Astrocyte of the spinal cord (primary cell): ENCODE data around the gene PKP4.

Experiments
- DNase-seq: peaks from one replicate; pipeline ENCODE4 v3.0.0; 2011; ENCODE audit warnings: low read depth, low spot score
- H3K4me3 ChIP-seq: 2 replicates; pipeline ENCODE4 v1.5.1; 2011; ENCODE audit warnings: low read depth, mild to moderate bottlenecking, low read length, moderate library complexity
- in situ Hi-C: cut with HindIII; loops from 2 replicates; pipeline ENCODE4 v1.10.0; 2017; ENCODE audit warnings: low sequenced_read_pairs
- TF ChIP-seq, protein P1 (sequence below): IDR thresholded peaks from 2 replicates; pipeline ENCODE4 v1.5.1; 2012; ENCODE audit warnings: low read depth, mild to moderate bottlenecking, low read length, inconsistent platforms

PKP4 gene

DNA sequence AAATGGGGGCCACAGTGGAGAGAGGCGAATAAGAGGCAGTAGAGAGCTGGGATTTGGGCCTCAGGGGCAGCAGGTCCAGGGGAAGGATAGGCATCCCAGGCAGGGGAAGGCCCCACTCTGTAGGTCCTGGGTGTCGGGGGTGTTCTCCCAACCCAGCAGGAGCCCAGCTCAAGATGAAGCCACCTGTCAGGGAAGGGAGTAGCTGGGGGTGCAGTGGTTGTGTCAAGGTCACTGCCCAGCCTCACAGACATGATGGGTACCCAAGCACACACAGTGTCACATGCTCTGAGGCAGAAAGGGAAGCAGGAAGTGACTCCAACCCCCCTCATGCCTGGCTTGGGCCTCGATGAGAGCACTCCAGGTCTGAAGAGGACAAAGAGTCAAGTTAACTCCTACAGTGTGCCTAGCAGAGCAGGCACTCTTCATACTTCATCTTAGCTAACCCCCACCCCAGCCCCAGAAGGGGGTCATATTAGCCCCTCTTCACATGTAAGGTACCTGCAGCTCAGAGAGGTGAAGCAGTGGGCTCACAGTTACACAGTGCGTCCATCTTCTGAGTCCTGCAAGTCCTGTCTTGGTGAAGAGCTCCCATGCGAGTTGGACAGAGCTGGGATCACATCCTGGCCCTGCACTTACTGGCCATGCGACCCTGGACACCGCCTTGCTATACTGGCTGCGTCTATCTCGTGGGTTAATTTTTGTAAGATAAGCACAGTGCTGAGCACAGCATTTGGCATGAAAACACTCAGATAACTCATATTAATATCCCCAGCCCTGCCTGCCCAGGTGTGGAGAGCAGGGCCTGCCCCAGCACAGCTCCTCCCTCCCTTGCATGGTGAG is 265.7 kb downstream of the PKP4 start:
- H3K4me3 ChIP-seq: no peak overlapping the region
- TF ChIP-seq, protein P1, sequence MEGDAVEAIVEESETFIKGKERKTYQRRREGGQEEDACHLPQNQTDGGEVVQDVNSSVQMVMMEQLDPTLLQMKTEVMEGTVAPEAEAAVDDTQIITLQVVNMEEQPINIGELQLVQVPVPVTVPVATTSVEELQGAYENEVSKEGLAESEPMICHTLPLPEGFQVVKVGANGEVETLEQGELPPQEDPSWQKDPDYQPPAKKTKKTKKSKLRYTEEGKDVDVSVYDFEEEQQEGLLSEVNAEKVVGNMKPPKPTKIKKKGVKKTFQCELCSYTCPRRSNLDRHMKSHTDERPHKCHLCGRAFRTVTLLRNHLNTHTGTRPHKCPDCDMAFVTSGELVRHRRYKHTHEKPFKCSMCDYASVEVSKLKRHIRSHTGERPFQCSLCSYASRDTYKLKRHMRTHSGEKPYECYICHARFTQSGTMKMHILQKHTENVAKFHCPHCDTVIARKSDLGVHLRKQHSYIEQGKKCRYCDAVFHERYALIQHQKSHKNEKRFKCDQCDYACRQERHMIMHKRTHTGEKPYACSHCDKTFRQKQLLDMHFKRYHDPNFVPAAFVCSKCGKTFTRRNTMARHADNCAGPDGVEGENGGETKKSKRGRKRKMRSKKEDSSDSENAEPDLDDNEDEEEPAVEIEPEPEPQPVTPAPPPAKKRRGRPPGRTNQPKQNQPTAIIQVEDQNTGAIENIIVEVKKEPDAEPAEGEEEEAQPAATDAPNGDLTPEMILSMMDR: no peak
- in situ Hi-C loops: no loop called here
- DNase-seq: no peak

DNA sequence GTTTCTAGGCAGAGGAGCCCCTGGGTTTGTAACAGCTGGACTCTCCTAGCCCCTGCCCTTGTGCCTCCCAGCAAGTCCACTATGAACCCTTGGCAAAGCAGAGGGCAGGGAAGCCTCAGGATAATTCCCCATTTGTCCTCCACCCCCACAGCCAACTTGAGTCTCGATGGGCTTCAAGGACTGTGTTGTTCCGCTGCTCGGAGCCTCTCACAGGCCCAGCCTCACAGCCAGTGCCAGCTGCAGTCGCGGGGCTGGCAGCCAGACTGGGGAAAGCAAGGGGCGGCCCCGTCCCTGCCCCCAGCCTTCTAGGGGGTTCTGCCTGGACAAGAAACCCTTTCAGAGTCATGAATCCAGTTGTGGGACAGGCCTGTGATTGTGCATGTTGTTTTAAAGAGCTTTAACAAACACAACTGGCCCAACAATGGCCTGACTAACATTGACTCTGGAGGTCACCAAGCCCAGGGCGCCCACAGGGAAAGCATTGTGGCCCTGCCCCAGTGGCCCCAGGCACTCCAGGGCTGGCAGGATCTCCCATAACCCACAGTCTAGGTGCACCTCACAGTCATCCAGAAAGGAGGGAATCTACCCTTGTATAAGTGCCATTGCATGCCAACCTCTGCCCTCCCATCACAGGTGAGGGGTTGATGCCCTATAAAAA is 266.6 kb downstream of the PKP4 start:
- H3K4me3 ChIP-seq: no peak overlapping the region
- TF ChIP-seq, protein P1: no peak
- DNase-seq: no peak
- in situ Hi-C loops: no loop called here

DNA sequence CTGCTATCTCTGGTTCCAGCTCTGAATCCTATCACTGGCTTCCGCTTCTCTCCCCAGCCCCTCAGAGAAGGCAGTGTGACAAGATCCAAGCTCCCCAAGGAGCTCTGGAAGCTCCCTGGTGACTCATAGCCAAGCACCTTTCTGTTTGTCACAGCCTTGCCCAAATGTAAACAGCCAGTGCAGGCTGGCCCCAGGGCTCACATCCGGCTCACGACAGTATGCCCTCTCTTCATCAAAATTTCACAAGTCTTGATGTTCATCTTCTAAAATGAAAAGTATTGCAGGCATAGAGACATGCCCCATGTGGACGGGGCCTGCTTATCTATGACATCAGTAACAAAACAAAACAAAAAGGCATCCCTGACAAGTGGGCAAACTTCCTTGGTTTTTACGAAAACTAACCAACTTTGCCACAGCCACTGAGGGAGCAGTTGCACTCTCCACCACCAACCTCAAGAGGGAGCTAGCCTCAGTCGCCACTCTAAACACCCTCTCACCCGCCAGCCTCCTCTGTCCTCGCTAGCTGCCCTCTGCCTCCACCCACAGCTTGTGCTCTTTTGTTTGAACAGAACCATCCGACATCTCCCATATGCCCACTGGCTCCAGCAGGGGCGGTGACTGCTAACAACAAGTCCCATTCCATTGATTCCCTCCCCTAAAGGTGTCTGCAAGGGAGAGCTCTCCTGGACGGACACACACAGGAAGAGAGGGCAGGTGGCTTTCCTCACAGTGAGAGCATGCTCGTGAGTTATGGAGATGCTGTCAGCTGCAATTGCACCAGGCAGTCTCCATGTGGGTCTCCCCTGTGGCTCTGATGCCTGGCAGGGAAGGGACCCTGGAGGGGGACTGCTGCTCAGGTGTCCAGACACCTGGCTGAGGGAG is 267.4 kb downstream of the PKP4 start:
- in situ Hi-C loops: no loop called here
- H3K4me3 ChIP-seq: no peak overlapping the region
- TF ChIP-seq, protein P1: peak; percentile 23
- DNase-seq: no peak

DNA sequence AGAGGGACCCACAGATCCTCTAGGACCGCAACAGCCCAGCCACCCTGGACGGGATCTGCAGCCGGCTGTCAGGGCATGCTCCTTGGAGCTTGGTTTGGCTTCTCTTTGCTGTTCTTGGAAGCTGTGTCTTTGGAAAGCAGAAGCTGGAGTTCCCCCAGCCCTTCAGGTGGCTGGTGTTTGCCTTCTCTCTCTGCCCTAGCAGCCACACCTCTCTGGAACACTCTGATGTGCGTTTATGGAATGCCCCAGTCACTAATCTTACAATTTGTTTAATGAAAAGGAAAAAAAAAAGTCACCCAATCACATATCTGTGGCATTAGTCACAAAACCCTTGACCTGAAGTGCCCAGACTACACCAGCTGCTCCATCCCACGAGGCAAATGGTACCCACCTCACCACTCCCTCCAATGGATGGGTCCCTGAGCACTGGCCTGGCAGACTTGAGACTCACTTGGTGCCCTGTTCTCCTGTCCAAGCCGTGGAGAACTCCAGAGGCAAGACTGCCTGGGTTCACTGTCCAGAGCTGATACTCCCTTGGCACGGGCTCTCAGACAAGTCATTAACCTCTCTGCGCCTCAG is 268.1 kb downstream of the PKP4 start:
- TF ChIP-seq, protein P1: no peak
- DNase-seq: no peak
- in situ Hi-C loops: no loop called here
- H3K4me3 ChIP-seq: no peak overlapping the region

DNA sequence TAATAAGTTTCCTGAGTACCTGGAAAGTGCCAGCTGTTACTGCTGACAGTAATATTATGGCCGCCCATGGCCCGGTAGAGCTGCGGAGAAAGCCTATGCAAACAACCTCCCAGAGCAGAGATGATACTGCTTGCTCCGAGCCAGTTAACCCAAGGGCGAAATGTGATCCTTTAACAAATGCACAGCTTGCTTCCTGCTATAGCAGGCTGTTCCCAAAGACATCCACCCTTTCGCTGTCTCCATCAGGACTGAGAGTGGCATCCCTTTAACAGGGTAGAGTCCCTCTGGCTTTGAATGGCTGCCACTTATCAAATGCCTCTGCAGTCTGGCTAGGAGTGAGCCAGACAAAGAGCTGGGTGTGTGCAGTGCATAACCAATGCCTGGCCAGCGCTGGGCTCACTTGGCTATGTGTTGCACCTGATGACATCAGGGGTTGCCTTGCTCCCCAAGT is 268.7 kb downstream of the PKP4 start:
- TF ChIP-seq, protein P1: no peak
- in situ Hi-C loops: no loop called here
- H3K4me3 ChIP-seq: no peak overlapping the region
- no peak for DNase-seq
